Lung (tissue), 12 donors: ENCODE measurements around the gene MYPOP. TPM values are rescaled to one million over a fixed set of nuclear protein-coding genes. Genes with fewer than 3 reads are reported as not detected.
"Not testable (repeated sequence)": the region's sequence is repeated elsewhere in the genome, so short reads cannot be mapped to it uniquely, and the experiment has no call there.

Experiments
- ATAC-seq: fragments of 200-7000 bp; cut with Tn5 transposase; one replicate; pipeline ENCODE4 v1.9.1; 2020; ENCODE audit warnings: moderate number of reproducible peaks; ENCODE audit not compliant: insufficient read depth, low FRiP score
- DNase-seq, 3 donors: peaks; one replicate each; pipeline ENCODE4 v3.0.0-alpha.2; 2013 to 2017
- H3K27ac ChIP-seq, 2 donors: one replicate each; pipeline ENCODE4 v1.5.1; 2013; ENCODE audit warnings: mild to moderate bottlenecking in 2 of 2, moderate library complexity in 2 of 2, control low read depth in 1 of 2, inconsistent platforms in 1 of 2, low read depth in 1 of 2, low read length in 1 of 2
- H3K27me3 ChIP-seq, 3 donors: one replicate each; pipeline ENCODE4 v1.5.1; 2013; ENCODE audit warnings: low read length in 2 of 3; ENCODE audit not compliant: control insufficient read depth in 3 of 3, insufficient read depth in 3 of 3
- H3K36me3 ChIP-seq, 4 donors: one replicate each; pipeline ENCODE4 v1.5.1; 2013; ENCODE audit warnings: low read length in 4 of 4, mild to moderate bottlenecking in 1 of 4, moderate library complexity in 1 of 4; ENCODE audit not compliant: control insufficient read depth in 4 of 4, insufficient read depth in 4 of 4
- H3K4me1 ChIP-seq, 5 donors: one replicate each; pipeline ENCODE4 v1.5.1; 2013; ENCODE audit warnings: low read length in 5 of 5, mild to moderate bottlenecking in 2 of 5, moderate library complexity in 1 of 5; ENCODE audit not compliant: control insufficient read depth in 5 of 5, insufficient read depth in 5 of 5
- H3K4me3 ChIP-seq: one replicate; pipeline ENCODE4 v1.5.1; 2013; ENCODE audit warnings: mild to moderate bottlenecking, control low read depth, moderate library complexity
- H3K9ac ChIP-seq, 2 donors: one replicate each; pipeline ENCODE4 v1.5.1; 2013; ENCODE audit warnings: low read length in 2 of 2, control low read depth in 1 of 2; ENCODE audit not compliant: insufficient read depth in 1 of 2
- H3K9me3 ChIP-seq, 4 donors: one replicate each; pipeline ENCODE4 v1.5.1; 2013; ENCODE audit warnings: low read length in 3 of 4, mild to moderate bottlenecking in 1 of 4, moderate library complexity in 1 of 4; ENCODE audit not compliant: control insufficient read depth in 4 of 4, insufficient read depth in 3 of 4
- WGBS, 2 donors: extraction: QIAGEN DNeasy Blood & Tissue Kit; methylation state at CpG; one replicate each; pipeline ENCODE4 v1.1.7; 2013; 5-methylcytosine and 5-hydroxymethylcytosine counted together
- polyA plus RNA-seq, 2 donors: library from polyadenylated mRNA; stranded (reverse); fragments of 200-250 nt; gene quantifications; one replicate each; pipeline ENCODE4 v1.2.1, GENCODE V29; 2013
- total RNA-seq, 2 donors: library from RNA; depleted of rRNA in 1 of 2; stranded (reverse); fragments of >200 nt in 1 of 2; gene quantifications; one replicate each; pipeline ENCODE4 v1.2.1, GENCODE V29; 2014 to 2021
- TF ChIP-seq, protein P1 (sequence below): IDR thresholded peaks from 2 replicates; pipeline ENCODE4 v1.5.1; 2012; ENCODE audit warnings: mild to moderate bottlenecking; ENCODE audit errors: control extremely low read depth, extremely low read depth
- donor health status: control.
- donor health status: control.
- donor health status: Bipolar disorder and iron deficiency.
- donor health status: healthy.
- donor health status: DM: yes; HTN: yes; CAD: no.

The MYPOP gene
- total and polyA plus RNA-seq, 4 donors = 2.9 to 6.7 (median 4.5) TPM

GRCh38 chr19:45873219-45873772 lies 29.1 kb downstream of the MYPOP start:
- H3K9me3 ChIP-seq = no peaks in the 10 kb centered on the region
- TF ChIP-seq, protein P1, sequence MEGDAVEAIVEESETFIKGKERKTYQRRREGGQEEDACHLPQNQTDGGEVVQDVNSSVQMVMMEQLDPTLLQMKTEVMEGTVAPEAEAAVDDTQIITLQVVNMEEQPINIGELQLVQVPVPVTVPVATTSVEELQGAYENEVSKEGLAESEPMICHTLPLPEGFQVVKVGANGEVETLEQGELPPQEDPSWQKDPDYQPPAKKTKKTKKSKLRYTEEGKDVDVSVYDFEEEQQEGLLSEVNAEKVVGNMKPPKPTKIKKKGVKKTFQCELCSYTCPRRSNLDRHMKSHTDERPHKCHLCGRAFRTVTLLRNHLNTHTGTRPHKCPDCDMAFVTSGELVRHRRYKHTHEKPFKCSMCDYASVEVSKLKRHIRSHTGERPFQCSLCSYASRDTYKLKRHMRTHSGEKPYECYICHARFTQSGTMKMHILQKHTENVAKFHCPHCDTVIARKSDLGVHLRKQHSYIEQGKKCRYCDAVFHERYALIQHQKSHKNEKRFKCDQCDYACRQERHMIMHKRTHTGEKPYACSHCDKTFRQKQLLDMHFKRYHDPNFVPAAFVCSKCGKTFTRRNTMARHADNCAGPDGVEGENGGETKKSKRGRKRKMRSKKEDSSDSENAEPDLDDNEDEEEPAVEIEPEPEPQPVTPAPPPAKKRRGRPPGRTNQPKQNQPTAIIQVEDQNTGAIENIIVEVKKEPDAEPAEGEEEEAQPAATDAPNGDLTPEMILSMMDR = no peak
- DNase-seq = no peak
- peaks cover 0 to 17% (median 0%) of the 10 kb centered on the region in 5 donors for H3K4me1 ChIP-seq
- H3K27ac ChIP-seq = no peak overlapping the region
- 87 to 94% methylated on average over 7 of the region's 7 CpGs for WGBS, 2 donors
- no peaks in the 10 kb centered on the region for H3K27me3 ChIP-seq
- ATAC-seq = no peak
- H3K36me3 ChIP-seq = no peaks in the 10 kb centered on the region
- no peak overlapping the region for H3K9ac ChIP-seq
- no peak overlapping the region for H3K4me3 ChIP-seq

DNA sequence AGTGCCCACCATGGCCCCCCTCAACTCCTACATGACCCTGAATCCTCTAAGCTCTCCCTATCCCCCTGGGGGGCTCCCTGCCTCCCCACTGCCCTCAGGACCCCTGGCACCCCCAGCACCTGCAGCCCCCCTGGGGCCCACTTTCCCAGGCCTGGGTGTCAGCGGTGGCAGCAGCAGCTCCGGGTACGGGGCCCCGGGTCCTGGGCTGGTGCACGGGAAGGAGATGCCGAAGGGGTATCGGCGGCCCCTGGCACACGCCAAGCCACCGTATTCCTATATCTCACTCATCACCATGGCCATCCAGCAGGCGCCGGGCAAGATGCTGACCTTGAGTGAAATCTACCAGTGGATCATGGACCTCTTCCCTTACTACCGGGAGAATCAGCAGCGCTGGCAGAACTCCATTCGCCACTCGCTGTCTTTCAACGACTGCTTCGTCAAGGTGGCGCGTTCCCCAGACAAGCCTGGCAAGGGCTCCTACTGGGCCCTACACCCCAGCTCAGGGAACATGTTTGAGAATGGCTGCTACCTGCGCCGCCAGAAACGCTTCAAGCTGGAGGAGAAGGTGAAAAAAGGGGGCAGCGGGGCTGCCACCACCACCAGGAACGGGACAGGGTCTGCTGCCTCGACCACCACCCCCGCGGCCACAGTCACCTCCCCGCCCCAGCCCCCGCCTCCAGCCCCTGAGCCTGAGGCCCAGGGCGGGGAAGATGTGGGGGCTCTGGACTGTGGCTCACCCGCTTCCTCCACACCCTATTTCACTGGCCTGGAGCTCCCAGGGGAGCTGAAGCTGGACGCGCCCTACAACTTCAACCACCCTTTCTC lies 30.1 kb downstream of the MYPOP start:
- peaks cover 0 to 16% (median 0%) of the 10 kb centered on the region in 5 donors for H3K4me1 ChIP-seq
- no peak for DNase-seq
- H3K9ac ChIP-seq = no peak overlapping the region
- H3K9me3 ChIP-seq = no peaks in the 10 kb centered on the region
- WGBS, 2 donors = 95% methylated on average over 33 to 34 of the region's 34 CpGs
- H3K4me3 ChIP-seq = no peak overlapping the region
- TF ChIP-seq, protein P1 = no peak
- no peaks in the 10 kb centered on the region for H3K27me3 ChIP-seq
- no peak overlapping the region for H3K27ac ChIP-seq
- no peak for ATAC-seq
- no peaks in the 10 kb centered on the region for H3K36me3 ChIP-seq

GRCh38 chr19:45870798-45871197 lies 31.6 kb downstream of the MYPOP start:
- TF ChIP-seq, protein P1 = no peak
- ATAC-seq (no peak), DNase-seq (no peak)
- H3K4me1 ChIP-seq = peaks cover 0 to 4% (median 0%) of the 10 kb centered on the region in 5 donors
- no peak overlapping the region for H3K27ac ChIP-seq
- H3K36me3 ChIP-seq = no peaks in the 10 kb centered on the region
- no peak overlapping the region for H3K9ac ChIP-seq
- peaks cover 0 to 4% (median 3%) of the 10 kb centered on the region in 3 donors for H3K27me3 ChIP-seq
- no peaks in the 10 kb centered on the region for H3K9me3 ChIP-seq
- H3K4me3 ChIP-seq = no peak overlapping the region
- 83 to 87% methylated on average over 5 of the region's 5 CpGs for WGBS, 2 donors

- not testable (repeated sequence) for H3K9ac ChIP-seq, H3K27ac ChIP-seq, H3K4me1 ChIP-seq, DNase-seq, ATAC-seq, H3K9me3 ChIP-seq, H3K4me3 ChIP-seq, H3K36me3 ChIP-seq
- WGBS, 2 donors = 68 to 83% methylated on average over 4 of the region's 4 CpGs
- peaks cover 0 to 26% (median 24%) of the 10 kb centered on the region in 3 donors for H3K27me3 ChIP-seq
Observed at GRCh38 chr19:45867241-45867640, 35.2 kb downstream of the MYPOP start.
